ENCODE measurements around the gene GSTT2.
"Not testable (repeated sequence)": the region's sequence is repeated elsewhere in the genome, so short reads cannot be mapped to it uniquely, and the experiment has no call there.

The GSTT2 gene

GRCh38 chr22:23979557-23980240 lies at the start of gene GSTT2:
TSS of gene GSTT2 (plus strand) at chr22:23980134.
- not testable (repeated sequence) for DNase-seq (ENCODE audit: low read depth in 2 of 2)

- no peak for DNase-seq (ENCODE audit: low read depth in 2 of 2)
Observed at GRCh38 chr22:23938328-23939016, 41.5 kb upstream of the GSTT2 start.

- no peak for DNase-seq (ENCODE audit: low read depth in 2 of 2)
Observed at GRCh38 chr22:23939017-23939357, 40.9 kb upstream of the GSTT2 start.

GRCh38 chr22:23940166-23940565 lies 39.8 kb upstream of the GSTT2 start:
- not testable (repeated sequence) for DNase-seq (ENCODE audit: low read depth in 2 of 2)

- not testable (repeated sequence) for DNase-seq (ENCODE audit: low read depth in 2 of 2)
Observed at GRCh38 chr22:23947391-23947790, 32.5 kb upstream of the GSTT2 start.

GRCh38 chr22:23949764-23950163 lies 30.2 kb upstream of the GSTT2 start:
- DNase-seq (ENCODE audit: low read depth in 2 of 2) = not testable (repeated sequence)

- DNase-seq (ENCODE audit: low read depth in 2 of 2) = not testable (repeated sequence)
Observed at GRCh38 chr22:23951383-23951782, 28.6 kb upstream of the GSTT2 start.

GRCh38 chr22:23952794-23953405 lies 27.0 kb upstream of the GSTT2 start:
- DNase-seq (ENCODE audit: low read depth in 2 of 2) = not testable (repeated sequence)

GRCh38 chr22:23953485-23953884 lies 26.4 kb upstream of the GSTT2 start:
- DNase-seq (ENCODE audit: low read depth in 2 of 2) = not testable (repeated sequence)

- not testable (repeated sequence) for DNase-seq (ENCODE audit: low read depth in 2 of 2)
Observed at GRCh38 chr22:23954193-23954990, 25.5 kb upstream of the GSTT2 start.

GRCh38 chr22:23954991-23955305 lies 25.0 kb upstream of the GSTT2 start:
- DNase-seq (ENCODE audit: low read depth in 2 of 2) = not testable (repeated sequence)

- not testable (repeated sequence) for DNase-seq (ENCODE audit: low read depth in 2 of 2)
Observed at GRCh38 chr22:23955886-23956285, 24.0 kb upstream of the GSTT2 start.

GRCh38 chr22:23956301-23956900 lies 23.5 kb upstream of the GSTT2 start:
- DNase-seq (ENCODE audit: low read depth in 2 of 2) = peak; percentile 63 to 77

GRCh38 chr22:23961084-23961771 lies 18.7 kb upstream of the GSTT2 start, which contains the start of gene GSTT2B:
TSS of gene GSTT2B (minus strand) at chr22:23961195. CDS start at chr22:23961131, 64 bp downstream.
- DNase-seq (ENCODE audit: low read depth in 2 of 2) = not testable (repeated sequence)

GRCh38 chr22:23966094-23966493 lies 13.8 kb upstream of the GSTT2 start:
- not testable (repeated sequence) for DNase-seq (ENCODE audit: low read depth in 2 of 2)

- not testable (repeated sequence) for DNase-seq (ENCODE audit: low read depth in 2 of 2)
Observed at GRCh38 chr22:23966568-23966967, 13.4 kb upstream of the GSTT2 start, which contains the start of gene DDTL. TSS of gene DDTL (plus strand) at chr22:23966888. CDS start at chr22:23966915, 27 bp downstream.

GRCh38 chr22:23969071-23969470 lies 10.9 kb upstream of the GSTT2 start:
- DNase-seq (ENCODE audit: low read depth in 2 of 2) = no peak

- no peak for DNase-seq (ENCODE audit: low read depth in 2 of 2)
Observed at GRCh38 chr22:23970201-23970641, 9.7 kb upstream of the GSTT2 start.

- no peak for DNase-seq (ENCODE audit: low read depth in 2 of 2)
Observed at GRCh38 chr22:23970816-23971486, 9.0 kb upstream of the GSTT2 start.

- not testable (repeated sequence) for DNase-seq (ENCODE audit: low read depth in 2 of 2)
Observed at GRCh38 chr22:23971927-23972326, 8.0 kb upstream of the GSTT2 start.

Measured in stimulated activated CD4-positive, alpha-beta T cell treated with anti-CD3 and anti-CD28 coated beads, Interleukin-4, amount 100 ng/mL, for 48 hours (primary cell).